ENCODE measurements around the gene ACTR3. TPM values are rescaled to one million over a fixed set of nuclear protein-coding genes. Genes with fewer than 3 reads are reported as not detected.

The ACTR3 gene
- total and polyA plus RNA-seq, 8 donors: 10.3 to 112 (median 52.9) TPM

- WGBS, 2 donors: 28 to 30% methylated on average over 5 of the region's 5 CpGs
- peak overlapping the region in 2 of 4 donors; percentile 48 to 51 for H3K27ac ChIP-seq
- FAIRE-seq (no peak), ATAC-seq (peak in 3 of 4 donors; percentile 76 to 88 (median 80)), DNase-seq (no peak)
- intact Hi-C loops (cut with DNase I): no loop called here
- TF ChIP-seq CTCF (IDR thresholded peaks at IDR 0.05): no peak
- H3K9me3 ChIP-seq: no peaks in the 10 kb centered on the region
- no peak overlapping the region for H3K4me3 ChIP-seq
- no peaks in the 10 kb centered on the region for H3K36me3 ChIP-seq
- no peaks in the 10 kb centered on the region for H3K27me3 ChIP-seq
- peaks cover 0 to 7% (median 0%) of the 10 kb centered on the region in 3 donors for H3K4me1 ChIP-seq
Observed at GRCh38 chr2:113966832-113967231, 76.9 kb downstream of the ACTR3 start.

- WGBS, 2 donors: 82 to 83% methylated on average over 1 of the region's 1 CpG
- Histone ChIP-seq H3K4me1 (peaks cover 0 to 7% (median 0%) of the 10 kb centered on the region in 3 donors), H3K27me3 (no peaks in the 10 kb centered on the region), H3K27ac (peak overlapping the region in 2 of 4 donors; percentile 48 to 51), H3K36me3 (no peaks in the 10 kb centered on the region), H3K9me3 (no peaks in the 10 kb centered on the region), H3K4me3 (no peak overlapping the region)
- TF ChIP-seq CTCF (IDR thresholded peaks at IDR 0.05): no peak
- no peak for DNase-seq
- peak in 1 of 4 donors; percentile 24 for ATAC-seq
- intact Hi-C loops (cut with DNase I): no loop called here
- no peak for FAIRE-seq
Observed at GRCh38 chr2:113967272-113967671, 77.4 kb downstream of the ACTR3 start.

GRCh38 chr2:113972766-113973165 lies 82.9 kb downstream of the ACTR3 start:
- Histone ChIP-seq H3K4me3 (no peak overlapping the region), H3K27ac (no peak overlapping the region), H3K4me1 (peaks cover 0 to 3% (median 0%) of the 10 kb centered on the region in 3 donors), H3K36me3 (no peaks in the 10 kb centered on the region), H3K27me3 (no peaks in the 10 kb centered on the region), H3K9me3 (no peaks in the 10 kb centered on the region)
- intact Hi-C loops (cut with DNase I): loop anchor here in 1 of 3 donors (10.0 kb wide), 1 partner anchor 572 kb away; no protein-coding TSS in a partner anchor
- TF ChIP-seq CTCF (IDR thresholded peaks at IDR 0.05): no peak
- DNase-seq (no peak), ATAC-seq (no peak), FAIRE-seq (no peak)
- WGBS, 2 donors: 74 to 77% methylated on average over 3 of the region's 3 CpGs

- no peak for ATAC-seq
- intact Hi-C loops (cut with DNase I): loop anchor here in 1 of 3 donors (10.0 kb wide), 1 partner anchor 571 kb away; no protein-coding TSS in a partner anchor
- WGBS, 2 donors: 61 to 67% methylated on average over 4 of the region's 4 CpGs
Observed at GRCh38 chr2:113973810-113974209, 83.9 kb downstream of the ACTR3 start.

More at GRCh38 chr2:113973810-113974209, 83.9 kb downstream of the ACTR3 start:
- H3K9me3 ChIP-seq: no peaks in the 10 kb centered on the region
- no peak overlapping the region for H3K27ac ChIP-seq
- DNase-seq (no peak), FAIRE-seq (no peak)
- no peaks in the 10 kb centered on the region for H3K36me3 ChIP-seq
- peaks cover 0 to 3% (median 0%) of the 10 kb centered on the region in 3 donors for H3K4me1 ChIP-seq
- no peak overlapping the region for H3K4me3 ChIP-seq
- H3K27me3 ChIP-seq: no peaks in the 10 kb centered on the region
- TF ChIP-seq CTCF (IDR thresholded peaks at IDR 0.05): no peak

All from pancreas (tissue), 10 donors.